MCF 10A (cell line): Measurements from ENCODE around the gene NT5DC3. TPM values are rescaled to one million over a fixed set of nuclear protein-coding genes. Genes with fewer than 3 reads are reported as not detected.
"Not testable (repeated sequence)": the region's sequence is repeated elsewhere in the genome, so short reads cannot be mapped to it uniquely, and the experiment has no call there.

Experiments
- BruUV-seq: library from RNA; stranded (reverse); fragments of 400-500 nt; replicated peaks from 2 replicates; lab custom pipeline; 2021; lab: Mats Ljungman, UMichigan
- CTCF ChIA-PET: fragments of 300-600 bp; sonication (Branson Sonifier 250); formaldehyde crosslinking; extraction: SDS; loops from one replicate; lab custom pipeline; 2021; ENCODE audit warnings: antibody characterized with exemption, inconsistent platforms; lab: Yijun Ruan, JAX
- POLR2A ChIA-PET: fragments of 300-600, 350-650 bp; sonication (Branson Sonifier 250); formaldehyde crosslinking; extraction: SDS; loops from one replicate; lab custom pipeline; 2020; ENCODE audit warnings: antibody characterized with exemption, inconsistent platforms; lab: Yijun Ruan, JAX
- DNase-seq: peaks from one replicate; pipeline ENCODE4 v3.0.0-alpha.2; 2018; ENCODE audit not compliant: unreplicated experiment
- H3K27ac Mint-ChIP-seq: one replicate; pipeline ENCODE4 v1.8.0; 2022; ENCODE audit warnings: mild to moderate bottlenecking, low read depth, mixed read lengths; ENCODE audit not compliant: unreplicated experiment
- H3K27me3 Mint-ChIP-seq: one replicate; pipeline ENCODE4 v1.8.0; 2022; ENCODE audit warnings: mixed read lengths; ENCODE audit not compliant: insufficient read depth, unreplicated experiment
- H3K36me3 Mint-ChIP-seq: one replicate; pipeline ENCODE4 v1.8.0; 2022; ENCODE audit warnings: mild to moderate bottlenecking, moderate library complexity, mixed read lengths; ENCODE audit not compliant: insufficient read depth, unreplicated experiment
- H3K4me1 Mint-ChIP-seq: one replicate; pipeline ENCODE4 v1.8.0; 2022; ENCODE audit warnings: mixed read lengths; ENCODE audit not compliant: insufficient read depth, unreplicated experiment
- H3K4me3 Mint-ChIP-seq: one replicate; pipeline ENCODE4 v1.8.0; 2022; ENCODE audit warnings: mild to moderate bottlenecking, moderate library complexity, mixed read lengths; ENCODE audit not compliant: unreplicated experiment
- H3K9me3 Mint-ChIP-seq: one replicate; pipeline ENCODE4 v1.8.0; 2022; ENCODE audit warnings: mixed read lengths; ENCODE audit not compliant: unreplicated experiment
- CTCF ChIP-seq: fragments of 200-600 bp; IDR thresholded peaks from one replicate; pipeline ENCODE4 v1.8.0; 2022; ENCODE audit warnings: antibody characterized with exemption, mild to moderate bottlenecking; ENCODE audit not compliant: unreplicated experiment
- intact Hi-C: fragments of 100-400 bp; cut with micrococcal nuclease; formaldehyde crosslinking; loops from 2 replicates; pipeline ENCODE4 v1.14.1; 2022
- total RNA-seq: library from RNA; stranded (reverse); gene quantifications from 2 replicates; pipeline ENCODE4 v1.2.3, GENCODE V29; 2022

Gene NT5DC3
- total RNA-seq, 1 experiment from 2014 or later, result 15.1 TPM

- POLR2A ChIA-PET, result interaction anchor here (0.7 to 1.4 kb wide), 3 partner anchors 22 to 28 kb away, joined by 4 to 5 read pairs (median 4); no protein-coding TSS in a partner anchor
- intact Hi-C loops, result no loop called here
- Mint-ChIP-seq H3K4me1 (no peaks in the 10 kb centered on the region), H3K36me3 (peaks cover 26% of the 10 kb centered on the region), H3K27me3 (no peaks in the 10 kb centered on the region), H3K4me3 (no peak overlapping the region), H3K27ac (no peak overlapping the region), H3K9me3 (no peaks in the 10 kb centered on the region)
- CTCF ChIA-PET, result no interaction called here
- no TSS peak for BruUV-seq
- no peak for TF ChIP-seq CTCF
- DNase-seq, result no peak
Measured at GRCh38 chr12:103811791-103812190, 29.2 kb downstream of the NT5DC3 start.

- TF ChIP-seq CTCF, result no peak
- Mint-ChIP-seq H3K4me3 (no peak overlapping the region), H3K4me1 (peaks cover 13% of the 10 kb centered on the region), H3K36me3 (peaks cover 26% of the 10 kb centered on the region), H3K27me3 (no peaks in the 10 kb centered on the region), H3K9me3 (no peaks in the 10 kb centered on the region), H3K27ac (no peak overlapping the region)
- ChIA-PET POLR2A (no interaction called here), CTCF (no interaction called here)
- no TSS peak for BruUV-seq
- DNase-seq, result no peak
- intact Hi-C loops, result no loop called here
Measured at GRCh38 chr12:103810111-103810510, 30.9 kb downstream of the NT5DC3 start.

DNA sequence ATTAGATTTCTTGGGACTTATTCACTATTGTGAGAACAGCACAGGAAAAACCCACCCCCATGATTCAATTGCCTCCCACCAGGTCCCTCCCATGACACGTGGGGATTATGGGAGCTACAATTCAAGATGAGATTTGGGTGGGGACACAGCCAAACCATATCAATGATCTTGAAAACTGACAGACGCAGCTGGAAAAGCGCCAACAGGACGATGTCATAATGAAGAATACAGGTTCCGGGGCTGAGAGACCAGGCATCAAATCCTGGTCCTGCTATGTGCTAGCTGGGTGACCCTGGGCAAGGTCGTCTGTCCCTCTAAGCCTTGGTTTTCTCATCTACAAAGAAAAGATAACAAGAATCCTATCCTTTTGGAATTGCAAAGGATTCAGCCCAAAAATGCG is 31.4 kb downstream of the NT5DC3 start:
- POLR2A ChIA-PET, H3K27me3 Mint-ChIP-seq, H3K9me3 Mint-ChIP-seq, intact Hi-C loops, H3K4me3 Mint-ChIP-seq, H3K27ac Mint-ChIP-seq, DNase-seq, BruUV-seq: not testable (repeated sequence)
- Mint-ChIP-seq H3K4me1 (peaks cover 18% of the 10 kb centered on the region), H3K36me3 (peaks cover 26% of the 10 kb centered on the region)
- CTCF ChIA-PET, result interaction anchor here (0.7 kb wide), 1 partner anchor 117 kb away, joined by 3 read pairs; no protein-coding TSS in a partner anchor

- TF ChIP-seq CTCF, result no peak
- Mint-ChIP-seq H3K4me3 (no peak overlapping the region), H3K4me1 (peaks cover 22% of the 10 kb centered on the region), H3K27me3 (no peaks in the 10 kb centered on the region), H3K9me3 (no peaks in the 10 kb centered on the region), H3K27ac (no peak overlapping the region), H3K36me3 (peaks cover 26% of the 10 kb centered on the region)
- intact Hi-C loops, result no loop called here
- BruUV-seq, result no TSS peak
- CTCF ChIA-PET, result interaction anchor here (0.7 kb wide), 2 partner anchors 24 to 117 kb away, joined by 3 read pairs; no protein-coding TSS in a partner anchor
- POLR2A ChIA-PET, result no interaction called here
- DNase-seq, result no peak
Measured at GRCh38 chr12:103809154-103809553, 31.9 kb downstream of the NT5DC3 start.
